HG03378 (cell line): ENCODE measurements around the gene ARAP3.

Experiments used
- ATAC-seq: cut with Tn5 transposase; IDR thresholded peaks from one replicate; pipeline ENCODE4 v1.9.1; 2021; ENCODE audit warnings: mild to moderate bottlenecking, moderate library complexity; ENCODE audit not compliant: unreplicated experiment

ARAP3 gene

GRCh38 chr5:141672071-141672840, 9.8 kb downstream of the ARAP3 start:
- ATAC-seq: no peak

GRCh38 chr5:141669520-141669919, 12.5 kb downstream of the ARAP3 start:
- no peak for ATAC-seq

GRCh38 chr5:141668601-141669265, 13.3 kb downstream of the ARAP3 start:
- no peak for ATAC-seq

- no peak for ATAC-seq
Observed at GRCh38 chr5:141665995-141666940, 15.8 kb downstream of the ARAP3 start.

GRCh38 chr5:141664733-141665461, 17.1 kb downstream of the ARAP3 start:
- peak; percentile 96 for ATAC-seq

GRCh38 chr5:141663506-141663905, 18.5 kb downstream of the ARAP3 start:
- no peak for ATAC-seq

GRCh38 chr5:141662028-141662427, 20.0 kb downstream of the ARAP3 start:
- no peak for ATAC-seq

GRCh38 chr5:141657937-141658545, 24.0 kb downstream of the ARAP3 start:
- no peak for ATAC-seq

GRCh38 chr5:141657404-141657803, 24.6 kb downstream of the ARAP3 start:
- no peak for ATAC-seq

GRCh38 chr5:141656396-141656795, 25.6 kb downstream of the ARAP3 start:
- ATAC-seq: no peak

GRCh38 chr5:141655020-141655419, 27.0 kb downstream of the ARAP3 start:
- no peak for ATAC-seq

- no peak for ATAC-seq
Observed at GRCh38 chr5:141654298-141654697, 27.7 kb downstream of the ARAP3 start.

- ATAC-seq: no peak
Observed at GRCh38 chr5:141651728-141652105, 30.3 kb downstream of the ARAP3 start.

GRCh38 chr5:141650851-141651727, 30.9 kb downstream of the ARAP3 start, which contains the start of gene FCHSD1:
Gene FCHSD1, minus strand, starts transcription at chr5:141651418. Its CDS starts 50 bp downstream, at chr5:141651368.
- ATAC-seq: peak; percentile 68

- ATAC-seq: no peak
Observed at GRCh38 chr5:141649972-141650371, 32.1 kb downstream of the ARAP3 start.

GRCh38 chr5:141649056-141649688, 32.9 kb downstream of the ARAP3 start:
- ATAC-seq: no peak

- ATAC-seq: no peak
Observed at GRCh38 chr5:141647851-141648250, 34.2 kb downstream of the ARAP3 start.

- no peak for ATAC-seq
Observed at GRCh38 chr5:141647242-141647641, 34.8 kb downstream of the ARAP3 start.

- ATAC-seq: no peak
Observed at GRCh38 chr5:141646026-141646425, 36.0 kb downstream of the ARAP3 start.
